ENCODE data around the gene AGAP1.
A peak's percentile ranks its signal among the peaks of the same experiment; 100 is the strongest.

AGAP1 gene

DNA sequence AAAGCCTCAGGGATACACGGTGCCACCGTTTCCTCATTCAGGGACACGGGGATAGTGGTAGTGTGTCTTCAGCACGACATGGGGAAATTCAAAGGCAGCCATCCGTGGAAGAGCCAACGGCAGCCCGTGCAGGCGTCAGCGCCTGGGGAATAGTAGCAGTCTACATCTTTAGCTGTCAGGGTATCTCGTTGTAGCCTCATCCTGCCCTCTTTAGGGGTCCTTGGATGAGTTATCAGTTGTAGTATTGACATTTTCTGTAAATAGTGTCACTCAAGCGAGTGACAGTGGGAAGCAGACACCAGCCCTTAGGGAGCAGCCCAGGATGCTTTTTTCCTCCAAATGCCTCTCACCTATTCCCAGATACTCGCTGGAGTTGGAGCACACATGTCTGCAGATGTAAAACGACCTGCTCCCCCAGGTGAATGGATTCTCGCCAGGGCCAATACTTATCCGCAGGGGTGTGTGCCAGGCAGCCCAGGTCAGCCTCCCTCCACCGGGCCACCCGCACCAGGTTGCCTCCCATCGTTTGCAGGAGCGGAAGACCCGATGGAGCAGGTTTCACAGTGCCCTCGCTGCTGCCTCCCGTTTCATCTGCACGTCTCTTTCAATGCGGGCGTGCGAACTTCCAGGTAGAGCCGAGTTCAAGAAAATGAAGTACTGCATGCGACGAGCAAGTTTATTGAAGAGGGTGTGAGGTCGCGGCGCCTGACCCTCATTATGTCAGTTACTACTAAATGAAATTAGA is 41.0 kb downstream of the AGAP1 start:
- no peak for DNase-seq

- no peak for DNase-seq
Observed at GRCh38 chr2:235535423-235536130, 41.7 kb downstream of the AGAP1 start.

GRCh38 chr2:235536711-235537110 is 42.9 kb downstream of the AGAP1 start:
- no peak for DNase-seq

GRCh38 chr2:235537186-235537585 is 43.3 kb downstream of the AGAP1 start:
- DNase-seq, result no peak

DNA sequence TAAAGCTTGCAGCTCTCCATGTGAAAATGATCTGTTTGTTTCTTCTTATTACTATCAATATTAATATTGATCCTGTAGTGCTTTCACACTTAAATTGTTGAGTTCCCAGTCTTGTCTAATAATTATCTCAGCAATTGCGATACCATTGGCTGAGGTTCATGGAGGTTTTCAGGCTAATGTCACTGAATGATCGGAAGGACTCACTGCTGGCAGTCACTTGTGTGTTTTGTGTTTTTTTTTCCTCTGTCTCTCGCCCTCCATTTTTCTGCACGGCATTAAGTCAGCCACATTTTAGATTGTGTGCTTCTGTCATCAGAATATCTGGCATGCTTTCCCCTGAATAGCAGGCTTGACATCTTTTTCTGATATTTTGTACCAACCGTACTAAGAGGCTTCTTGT is 43.7 kb downstream of the AGAP1 start:
- DNase-seq, result no peak

DNA sequence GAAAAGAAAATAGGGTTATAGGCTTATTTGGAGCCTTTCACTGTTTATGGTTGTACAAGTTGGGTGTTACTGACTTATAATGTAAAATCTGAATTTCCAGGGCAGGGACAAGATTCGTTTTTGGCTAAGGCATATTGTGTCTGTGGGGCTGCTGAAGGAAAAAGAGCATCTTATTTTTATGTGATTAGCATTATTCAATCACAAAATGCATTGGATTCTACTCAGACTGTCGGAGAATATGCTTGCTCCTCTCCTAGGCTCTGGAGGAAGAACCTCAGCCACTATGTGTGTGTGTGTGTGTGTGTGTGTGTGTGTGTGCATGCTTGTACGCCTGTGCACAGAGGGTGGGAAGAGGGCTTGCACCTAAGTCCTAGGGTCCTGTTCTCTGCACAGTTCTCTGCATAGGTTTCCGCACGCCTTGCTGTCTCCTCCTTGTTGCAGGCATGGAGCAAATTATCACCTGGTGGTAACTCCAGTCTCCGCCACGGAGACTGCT is 44.3 kb downstream of the AGAP1 start:
- DNase-seq, result no peak

- no peak for DNase-seq
Observed at GRCh38 chr2:235538981-235539380, 45.1 kb downstream of the AGAP1 start.

GRCh38 chr2:235539773-235540172 is 45.9 kb downstream of the AGAP1 start:
- no peak for DNase-seq

- DNase-seq, result no peak
Observed at GRCh38 chr2:235541016-235541415, 47.2 kb downstream of the AGAP1 start.

DNA sequence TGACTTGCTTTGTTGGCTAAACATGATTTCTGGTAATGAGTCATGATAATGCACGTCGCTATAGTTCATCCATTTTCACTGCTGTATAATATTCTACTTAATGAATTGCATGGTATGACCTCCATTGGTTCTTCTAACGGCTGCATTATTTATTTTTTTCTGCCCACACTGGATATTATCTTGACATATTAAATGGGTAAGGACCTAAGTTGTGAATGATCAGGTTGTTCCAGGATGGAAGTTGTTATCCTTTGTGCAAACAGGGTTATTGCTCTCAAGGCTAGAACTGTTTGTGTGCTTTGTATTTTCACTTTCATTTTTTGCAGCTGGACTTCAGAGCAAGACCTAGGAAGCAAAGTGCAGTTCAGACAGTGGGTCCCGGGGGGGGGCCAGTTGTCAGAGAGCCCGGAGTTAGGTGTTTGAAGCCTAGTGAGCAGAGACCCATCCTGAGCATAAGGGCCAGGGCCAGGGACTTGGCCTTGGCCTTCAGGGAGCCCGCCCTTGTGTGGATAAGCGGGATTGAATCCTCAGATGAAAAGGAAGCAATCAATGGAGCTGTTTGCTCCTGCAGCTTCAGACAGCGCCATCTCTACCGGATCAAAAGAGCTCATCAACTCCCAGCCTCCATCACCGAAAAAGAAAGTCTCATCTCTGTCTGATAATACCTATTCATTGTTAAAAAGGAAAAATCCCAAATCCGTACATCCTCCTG is 48.2 kb downstream of the AGAP1 start:
- no peak for DNase-seq

GRCh38 chr2:235542733-235543127 is 48.9 kb downstream of the AGAP1 start:
- peak; percentile 62 for DNase-seq

GRCh38 chr2:235543128-235543750 is 49.4 kb downstream of the AGAP1 start:
- DNase-seq, result no peak

DNA sequence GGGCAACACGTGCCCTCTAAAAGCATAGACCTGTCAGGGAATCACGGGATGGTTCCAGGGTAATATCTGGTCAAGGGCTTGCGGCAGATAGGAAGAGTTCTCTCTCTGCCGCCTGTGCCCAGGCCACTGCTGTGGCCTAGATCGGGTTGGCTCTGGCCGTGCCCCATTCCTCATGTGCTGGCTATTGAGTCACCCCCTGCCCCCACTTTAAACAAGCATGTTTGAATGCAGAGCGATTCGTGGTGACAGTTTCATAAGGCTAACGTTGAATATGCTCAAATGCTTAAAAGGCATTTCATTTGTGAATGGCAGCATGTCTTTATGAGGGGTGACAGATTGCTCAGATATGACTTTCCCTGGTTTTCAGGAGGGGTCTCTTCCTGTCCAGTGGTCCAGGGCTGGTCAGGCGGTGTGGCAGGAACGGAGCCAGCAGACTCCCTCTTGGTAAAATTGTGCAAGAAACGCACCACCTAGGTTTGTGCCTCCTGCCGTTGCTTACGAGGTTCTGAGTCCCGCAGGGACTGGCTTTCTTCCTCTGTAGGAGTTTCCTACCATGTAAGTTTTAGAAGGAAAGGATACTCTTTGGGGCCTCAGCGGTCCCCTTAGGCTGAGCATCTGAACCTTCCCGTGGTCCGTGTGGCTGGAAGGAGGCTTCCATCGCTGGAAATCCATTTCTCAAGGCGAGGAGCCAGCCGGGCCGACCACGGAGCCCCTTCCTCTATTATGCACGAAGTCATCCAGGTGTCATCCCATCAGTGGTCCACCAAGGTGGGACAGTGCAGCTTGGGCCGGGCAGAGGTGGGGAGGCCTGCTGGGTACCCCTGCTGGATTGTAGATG is 50.2 kb downstream of the AGAP1 start:
- no peak for DNase-seq

DNA sequence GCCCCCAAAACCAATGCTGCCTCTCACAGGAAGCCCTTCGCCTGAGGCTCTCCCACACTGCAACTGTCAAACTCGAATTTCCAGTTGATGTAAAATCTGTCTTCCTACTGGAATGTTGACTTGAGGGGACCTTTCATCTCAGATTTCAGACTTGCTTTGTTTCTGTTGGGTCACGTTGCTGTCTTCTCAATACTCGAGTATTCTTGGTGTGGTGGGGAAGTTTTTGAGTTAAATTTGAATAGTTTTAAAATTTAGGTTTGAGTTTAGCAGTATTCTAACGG is 50.8 kb downstream of the AGAP1 start:
- no peak for DNase-seq

- DNase-seq, result no peak
Observed at GRCh38 chr2:235545339-235546150, 51.7 kb downstream of the AGAP1 start.

DNA sequence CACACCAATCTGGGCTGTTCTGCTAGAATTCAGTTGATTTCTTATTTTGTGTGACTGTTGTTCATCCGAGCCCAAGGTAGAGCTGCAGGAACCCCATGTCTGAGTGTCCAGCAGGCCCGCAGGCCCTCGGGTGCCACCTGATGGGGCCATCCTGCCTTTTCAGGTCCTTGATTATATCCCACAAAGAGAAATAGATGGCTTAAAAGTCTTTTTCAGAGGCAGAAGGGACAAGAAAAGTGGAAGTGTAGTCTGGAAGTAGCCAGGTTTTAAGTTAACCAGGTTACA is 52.2 kb downstream of the AGAP1 start:
- no peak for DNase-seq

- DNase-seq, result no peak
Observed at GRCh38 chr2:235546436-235546835, 52.6 kb downstream of the AGAP1 start.

DNA sequence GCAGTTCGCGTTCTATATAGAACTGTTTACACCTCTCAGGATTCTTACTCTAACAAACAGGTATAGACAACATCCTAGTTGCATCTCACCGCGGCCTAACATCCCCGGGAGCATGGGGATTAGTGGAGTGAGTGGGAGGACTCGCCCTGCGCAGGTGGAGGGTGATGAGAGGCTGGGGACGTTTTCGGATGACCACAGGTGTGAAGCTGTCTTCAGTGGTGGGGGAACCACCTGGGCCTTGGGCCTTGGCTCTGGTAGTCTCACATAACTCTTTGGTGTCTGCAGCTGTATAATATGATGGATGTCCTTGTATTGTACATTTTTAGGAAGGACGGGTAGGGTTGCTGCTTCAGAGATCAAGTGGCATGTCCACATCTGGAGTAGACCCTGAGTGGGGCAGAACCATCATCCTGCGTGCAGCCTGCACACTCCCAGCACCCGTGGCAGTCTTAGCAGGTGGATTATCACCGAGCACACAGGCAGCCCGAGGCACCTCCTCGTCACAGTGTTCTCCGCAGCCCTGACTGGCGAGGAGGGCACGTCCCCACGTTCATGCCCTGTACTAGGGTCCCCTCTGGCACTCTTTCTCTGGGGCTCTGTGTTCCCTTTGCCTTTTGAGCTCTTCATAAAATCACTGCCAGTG is 56.0 kb downstream of the AGAP1 start:
- DNase-seq, result no peak

GRCh38 chr2:235550378-235550760 is 56.5 kb downstream of the AGAP1 start:
- no peak for DNase-seq

DNA sequence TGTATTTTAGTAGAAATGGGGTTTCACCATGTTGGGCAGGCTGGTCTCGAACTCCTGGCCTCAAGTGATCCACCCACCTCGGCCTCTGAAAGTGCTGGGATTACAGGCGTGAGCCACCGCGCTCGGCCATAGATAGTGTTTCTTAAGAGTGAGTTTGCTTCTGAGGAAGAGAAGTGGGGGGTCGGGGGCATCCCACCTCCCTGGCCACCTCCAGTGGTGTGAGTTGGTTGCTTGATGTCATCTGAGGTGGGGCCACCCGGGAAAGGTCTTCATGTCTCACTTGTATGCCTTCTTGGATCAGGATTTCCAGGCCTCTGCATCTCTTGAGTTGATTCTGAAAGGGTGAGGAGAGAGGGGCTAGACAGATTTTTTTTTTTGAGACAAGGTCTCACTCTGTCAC is 57.1 kb downstream of the AGAP1 start:
- DNase-seq, result no peak

DNA sequence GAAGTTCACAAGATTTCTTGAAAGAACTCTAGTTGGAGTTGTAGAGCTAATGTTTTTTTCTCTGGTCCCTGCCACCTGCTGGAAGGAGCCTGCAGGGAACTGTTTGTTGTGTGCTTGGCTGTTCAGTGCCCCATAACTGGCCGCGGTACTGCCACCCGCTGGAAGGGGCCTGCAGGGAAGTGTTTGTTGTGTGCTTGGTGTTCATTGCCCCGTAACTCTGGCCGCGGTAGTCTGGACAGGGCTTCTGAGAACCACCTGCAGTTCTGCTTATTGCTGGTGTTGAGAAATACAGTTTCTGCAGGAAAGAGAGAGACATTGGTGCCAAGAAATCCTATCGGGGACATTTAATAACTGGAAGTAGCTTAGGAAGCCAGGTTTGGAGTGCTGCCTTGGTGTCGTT is 58.1 kb downstream of the AGAP1 start:
- peak; percentile 50 for DNase-seq

- no peak for DNase-seq
Observed at GRCh38 chr2:235552671-235553070, 58.8 kb downstream of the AGAP1 start.

Data from NCI-H146 (cell line).